HG03280 (cell line): ENCODE data around the gene PSEN2.
"Not testable (repeated sequence)": the region's sequence is repeated elsewhere in the genome, so short reads cannot be mapped to it uniquely, and the experiment has no call there.

Experiments
- ATAC-seq: cut with Tn5 transposase; IDR thresholded peaks from one replicate; pipeline ENCODE4 v1.9.1; 2021; ENCODE audit warnings: mild to moderate bottlenecking, moderate library complexity; ENCODE audit not compliant: unreplicated experiment

The PSEN2 gene

DNA sequence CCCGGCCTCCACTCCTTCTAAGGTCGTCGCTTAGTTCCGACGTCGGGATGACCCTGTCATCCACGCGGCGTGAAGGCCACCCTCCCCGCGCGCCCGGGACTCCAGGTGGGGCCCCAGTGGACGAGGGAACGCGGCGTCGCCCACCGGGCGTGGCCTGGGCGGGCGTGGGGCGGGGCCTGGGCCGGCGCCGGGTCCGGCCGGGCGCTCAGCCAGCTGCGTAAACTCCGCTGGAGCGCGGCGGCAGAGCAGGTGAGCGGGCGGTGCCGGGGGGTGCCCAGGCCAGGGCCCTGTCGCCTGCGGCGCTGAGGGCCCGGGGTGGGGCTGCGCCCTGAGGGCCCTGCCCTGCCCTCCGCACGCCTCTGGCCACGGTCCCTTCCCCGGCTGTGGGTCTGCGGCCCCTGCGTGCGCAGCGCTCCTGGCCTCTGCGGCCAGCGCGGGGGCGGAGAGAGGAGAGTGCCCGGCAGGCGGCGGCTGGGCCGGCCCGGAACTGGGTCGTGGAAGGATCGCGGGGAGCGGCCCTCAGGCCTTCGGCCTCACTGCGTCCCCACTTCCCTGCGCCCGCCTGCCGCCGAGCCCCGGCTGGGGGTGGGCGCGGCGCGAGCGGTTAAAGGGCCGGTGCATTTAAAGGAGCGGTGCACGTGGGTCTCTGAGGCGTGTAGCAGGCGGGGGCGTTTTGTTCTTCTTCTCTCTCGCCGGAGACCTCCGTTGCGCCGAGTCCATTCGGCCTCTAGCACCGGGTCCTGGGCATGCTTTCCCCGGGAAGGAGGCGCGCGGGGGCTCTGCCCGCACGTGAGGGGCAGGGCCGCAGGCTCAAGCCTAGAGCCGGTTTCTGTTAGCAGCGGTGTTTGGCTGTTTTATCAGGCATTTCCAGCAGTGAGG, at the start of gene PSEN2:
Gene PSEN2 (plus strand): TSS at position 216 of the 879 bp plus-strand sequence. CDS start 11,292 bp downstream, outside the sequence.
- ATAC-seq = peak; percentile 90

DNA sequence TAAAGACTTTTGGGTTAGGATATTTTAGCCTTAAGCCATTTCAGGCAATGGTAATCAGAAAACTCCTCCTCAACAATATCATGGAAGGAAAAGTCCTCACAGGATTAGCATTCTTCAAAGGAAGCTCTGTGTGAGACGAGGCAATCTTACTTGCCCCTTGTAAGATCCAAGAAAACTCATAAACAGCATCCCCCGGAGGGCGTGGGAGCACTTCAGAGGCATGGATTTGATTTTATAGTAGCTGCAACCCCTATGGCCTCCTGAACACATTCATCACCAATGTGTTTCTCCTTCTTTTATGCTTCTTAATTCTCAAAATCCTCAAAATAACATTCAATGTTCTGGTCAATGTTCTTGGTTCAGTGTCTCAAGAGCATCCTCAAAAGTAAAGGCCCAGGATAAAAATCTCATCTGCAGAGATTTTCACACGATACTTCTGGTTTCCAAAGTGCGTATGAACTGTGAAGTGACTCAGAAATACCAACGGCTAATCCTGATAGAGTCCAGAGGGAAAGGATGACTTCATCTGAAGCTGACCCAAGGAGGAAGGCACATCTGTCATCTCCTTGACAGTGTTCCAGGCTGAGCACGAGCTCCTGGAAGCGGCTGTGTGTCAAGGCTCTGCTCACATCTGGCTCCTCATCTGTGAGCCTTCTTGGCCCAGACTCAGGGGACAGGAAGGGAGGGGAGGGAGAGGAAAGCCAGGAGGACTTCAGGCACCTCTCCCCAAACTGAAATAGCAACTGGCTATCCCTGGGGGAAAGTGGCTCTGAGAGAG, 49.3 kb upstream of the PSEN2 start:
- no peak for ATAC-seq

DNA sequence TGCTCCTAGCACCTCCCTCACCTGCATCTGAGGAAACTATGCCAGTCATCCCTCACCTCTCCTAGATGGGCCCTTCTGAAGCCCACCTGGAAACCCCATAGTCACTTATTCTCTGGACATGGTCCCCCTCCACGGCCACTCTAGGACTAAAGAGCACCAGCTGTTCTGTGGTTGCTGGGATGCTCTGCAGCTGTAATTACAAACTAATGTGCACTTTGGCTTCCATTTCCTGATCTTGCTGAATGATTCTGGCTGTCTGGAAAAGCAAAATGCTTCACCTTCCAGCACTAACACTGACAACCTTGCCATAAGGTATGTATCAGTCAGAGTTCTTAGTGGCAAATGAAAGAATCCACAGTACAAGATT, 48.7 kb upstream of the PSEN2 start:
- ATAC-seq = no peak

DNA sequence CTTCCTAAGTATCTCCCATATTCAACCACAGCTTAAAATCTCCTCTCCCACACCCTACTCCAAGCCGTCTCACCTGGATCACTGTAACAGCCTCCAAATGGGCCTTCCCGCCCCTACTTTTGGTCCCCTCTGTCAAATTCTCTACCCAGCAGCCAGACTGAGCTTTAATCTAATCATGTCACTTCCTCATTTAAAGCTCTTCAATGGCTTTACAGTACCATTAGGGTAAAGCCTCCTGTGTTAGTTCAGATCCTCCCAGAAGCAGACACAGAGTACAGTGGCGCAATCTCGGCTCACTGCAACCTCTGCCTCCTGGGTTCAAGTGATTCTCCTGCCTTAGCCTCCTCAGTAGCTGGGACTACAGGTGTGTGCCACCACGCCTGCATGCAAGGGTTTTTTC, 46.8 kb upstream of the PSEN2 start:
- ATAC-seq = no peak

DNA sequence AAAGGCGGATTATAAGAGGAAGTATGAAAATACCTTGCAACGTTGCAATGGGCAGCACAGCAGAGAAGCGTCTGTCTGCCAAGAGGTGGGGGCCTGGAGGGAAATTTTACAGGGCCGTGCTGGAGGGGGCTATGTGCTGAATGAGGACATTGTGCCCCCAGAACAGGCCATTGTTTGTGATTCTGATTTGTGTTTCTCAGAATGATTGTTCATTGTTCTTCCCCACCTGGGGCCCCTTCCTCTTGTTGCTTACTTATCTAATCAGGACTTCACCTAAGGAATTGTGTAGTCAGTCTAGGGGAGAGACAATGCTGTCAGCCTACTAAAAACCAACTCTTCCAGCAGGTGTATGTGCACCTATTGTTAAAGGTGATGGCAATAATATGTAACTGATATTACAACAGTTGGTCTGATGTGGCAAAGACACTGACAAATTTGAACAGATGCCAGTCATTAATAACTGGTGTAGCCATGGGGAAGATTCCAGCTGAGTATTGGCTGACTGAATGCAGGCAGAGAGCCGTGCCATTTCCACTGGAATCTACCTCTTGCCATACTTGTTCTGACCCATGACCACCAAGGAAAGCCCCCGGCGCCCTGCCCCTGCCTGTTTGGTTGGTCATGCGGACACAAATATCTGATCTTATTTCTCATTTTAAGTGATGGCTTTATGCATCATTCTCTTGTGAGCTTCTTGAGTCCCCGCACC, 45.2 kb upstream of the PSEN2 start:
- ATAC-seq = no peak

DNA sequence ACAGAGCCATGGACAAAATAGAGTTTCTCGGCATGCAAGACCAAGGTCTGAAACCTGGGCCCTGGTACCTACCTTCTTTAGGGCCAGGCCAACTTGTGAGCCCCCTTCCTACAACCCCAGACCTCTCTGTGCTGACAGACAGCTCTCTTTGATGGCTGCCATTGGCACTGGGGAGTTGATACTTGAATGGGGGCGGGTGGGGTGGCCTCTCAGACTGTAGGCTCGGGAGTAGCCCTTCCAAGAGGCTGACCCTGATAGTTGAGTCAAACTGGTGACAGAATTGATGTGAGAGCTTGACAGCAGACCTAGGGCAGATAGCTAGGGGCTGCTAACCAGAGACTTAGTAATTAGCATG, 44.7 kb upstream of the PSEN2 start:
- no peak for ATAC-seq

DNA sequence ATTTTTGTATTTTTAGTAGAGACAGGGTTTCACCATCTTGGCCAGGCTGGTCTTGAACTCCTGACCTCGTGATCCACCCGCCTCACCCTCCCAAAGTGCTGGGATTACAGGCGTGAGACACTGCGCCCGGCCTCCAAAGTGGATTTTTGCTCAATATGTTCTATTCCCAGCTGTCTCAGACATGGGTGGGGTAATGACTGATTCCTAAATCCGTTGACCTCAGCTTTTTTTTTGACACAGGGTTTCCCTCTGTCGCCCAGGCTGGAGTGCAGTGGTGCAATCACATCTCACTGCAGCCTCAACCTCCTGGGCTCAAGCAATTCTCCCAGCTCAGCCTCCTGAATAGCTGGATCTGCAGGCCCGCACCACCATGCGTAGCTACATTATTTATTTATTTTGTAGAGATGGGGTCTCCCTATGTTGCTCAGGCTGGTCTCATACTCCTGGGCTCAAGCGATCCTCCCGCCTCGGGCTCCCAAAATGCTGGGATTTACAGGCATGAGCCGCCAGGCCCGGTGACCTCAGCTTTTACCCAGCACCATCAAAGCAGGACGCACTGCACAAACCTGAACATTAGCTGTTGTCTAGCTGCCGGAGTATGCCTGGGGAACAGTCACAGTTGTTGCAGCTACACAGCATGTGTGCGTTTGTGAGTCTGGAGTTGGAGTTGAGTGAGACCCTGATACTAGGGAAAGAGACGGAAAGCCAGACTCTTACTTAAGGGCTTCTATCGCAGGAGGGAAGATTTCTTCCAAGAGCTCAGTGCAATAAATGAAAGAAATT, 43.7 kb upstream of the PSEN2 start:
- ATAC-seq = no peak

DNA sequence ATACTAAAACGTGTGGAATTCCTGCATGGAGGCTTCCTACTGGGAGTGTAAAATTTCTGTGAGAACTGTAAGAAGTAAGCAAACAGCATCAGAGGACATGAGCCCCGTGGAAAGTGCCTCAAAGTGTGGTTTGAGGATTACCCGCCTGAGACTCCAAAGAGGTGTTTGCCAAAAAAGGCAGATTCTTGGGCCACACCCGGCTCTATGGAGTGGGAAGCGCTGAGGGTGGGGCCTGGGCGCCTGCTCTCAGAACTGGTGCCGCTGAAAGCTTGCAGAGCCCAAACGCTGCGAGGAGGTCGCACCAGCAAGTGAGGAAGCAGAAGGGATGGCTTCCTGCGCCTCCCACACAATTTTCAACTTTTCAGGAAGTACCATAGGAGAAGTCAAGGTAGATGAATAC, 43.0 kb upstream of the PSEN2 start:
- ATAC-seq = no peak

DNA sequence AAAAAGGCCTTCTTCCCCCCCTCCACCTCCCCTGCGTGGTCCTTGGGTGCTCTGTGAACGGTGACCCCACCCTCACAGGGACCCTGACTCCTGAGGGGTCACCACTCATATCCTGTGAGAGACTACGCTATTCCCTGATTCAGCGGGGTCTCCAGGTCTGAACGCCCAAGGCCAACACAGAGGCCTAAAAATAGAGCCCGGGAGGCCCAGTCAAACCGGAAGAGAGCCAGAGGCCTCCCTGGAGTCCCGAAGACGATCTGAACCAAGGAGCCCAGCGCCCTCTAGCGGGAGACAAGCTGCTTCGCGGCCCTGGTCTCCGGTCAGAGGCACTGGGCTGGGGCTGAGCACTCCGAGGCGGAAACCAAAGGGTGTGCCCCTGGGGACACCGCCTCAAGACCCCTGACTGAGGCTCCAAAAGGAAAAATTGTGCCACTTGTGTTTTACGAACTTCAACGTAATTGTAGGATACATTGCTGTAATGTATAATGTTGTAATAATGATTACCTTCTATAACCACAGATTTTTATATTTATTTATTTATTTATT, 42.4 kb upstream of the PSEN2 start:
- ATAC-seq = peak; percentile 97

DNA sequence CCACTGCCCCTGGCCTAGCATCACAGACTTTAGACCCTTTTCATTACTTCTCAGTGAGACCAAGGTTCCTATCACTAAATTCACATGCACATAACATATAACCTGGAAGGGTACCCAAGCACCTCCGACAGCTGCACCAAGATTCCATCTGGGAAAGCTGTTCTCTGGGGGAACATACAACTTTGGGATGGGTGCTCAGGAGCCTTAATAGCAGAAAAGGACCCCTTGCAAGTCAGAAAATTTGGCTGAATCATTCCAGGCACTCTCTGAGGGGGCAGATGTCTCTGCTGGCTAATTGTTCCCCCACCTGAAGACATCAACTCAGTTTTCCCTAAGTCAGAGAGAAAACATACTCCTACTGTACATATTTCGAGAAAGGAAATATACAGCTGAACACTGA, 41.3 kb upstream of the PSEN2 start:
- no peak for ATAC-seq

DNA sequence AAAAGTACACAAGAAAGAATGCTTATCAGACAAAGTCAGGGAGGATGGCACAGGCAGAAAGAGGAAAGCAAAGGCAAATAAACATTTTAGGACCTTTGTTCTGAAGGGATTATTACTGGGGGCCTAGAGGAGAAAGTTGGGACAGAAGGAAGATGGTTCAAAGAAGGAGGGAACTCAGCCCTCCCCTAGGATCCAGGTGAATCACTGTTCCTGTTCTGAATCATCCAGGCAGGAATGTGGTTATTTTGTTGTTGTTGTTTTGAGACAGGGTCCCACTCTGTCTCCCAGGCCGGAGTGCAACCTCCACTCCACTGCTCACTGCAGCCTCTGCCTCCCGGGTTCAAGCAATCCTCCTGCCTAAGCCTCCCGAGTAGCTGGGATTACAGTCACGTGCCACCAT, 38.5 kb upstream of the PSEN2 start:
- no peak for ATAC-seq

DNA sequence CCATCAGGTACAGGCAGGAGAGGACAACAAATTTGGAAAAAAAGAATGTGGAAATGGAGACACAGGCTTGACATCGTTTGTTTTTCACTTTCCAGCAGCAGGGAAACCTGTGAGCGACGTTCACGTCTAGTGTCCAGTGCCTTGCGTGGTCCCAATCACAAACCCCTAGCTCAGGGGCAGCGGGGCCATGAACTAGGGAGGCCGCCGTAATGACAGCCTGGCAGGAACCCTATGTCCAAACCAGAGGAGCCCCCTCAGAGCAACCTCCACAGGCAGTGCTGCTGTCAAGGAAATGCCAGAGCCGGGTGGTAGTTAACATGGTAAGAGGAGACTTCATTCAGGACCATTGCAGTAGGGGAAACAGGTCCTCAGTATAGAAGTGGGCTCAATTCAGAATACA, 37.8 kb upstream of the PSEN2 start:
- no peak for ATAC-seq

DNA sequence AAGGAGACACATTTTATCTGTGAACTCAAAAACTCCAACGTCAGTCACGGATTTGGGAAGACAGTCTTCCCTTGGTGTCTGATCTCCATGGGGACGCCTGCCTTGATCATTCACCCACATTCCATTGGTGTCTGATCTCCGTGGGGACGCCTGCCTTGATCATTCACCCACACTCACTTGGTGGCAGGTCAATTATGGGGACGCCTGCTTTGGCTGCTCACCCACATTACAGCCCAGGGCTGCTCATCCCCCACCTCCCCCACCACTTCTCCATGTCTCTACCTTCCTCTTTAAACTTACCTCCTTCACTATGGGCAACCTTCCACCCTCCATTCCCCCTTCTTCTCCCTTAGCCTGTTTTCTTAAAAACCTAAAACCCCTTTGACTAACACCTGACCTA, 36.2 kb upstream of the PSEN2 start:
- not testable (repeated sequence) for ATAC-seq

DNA sequence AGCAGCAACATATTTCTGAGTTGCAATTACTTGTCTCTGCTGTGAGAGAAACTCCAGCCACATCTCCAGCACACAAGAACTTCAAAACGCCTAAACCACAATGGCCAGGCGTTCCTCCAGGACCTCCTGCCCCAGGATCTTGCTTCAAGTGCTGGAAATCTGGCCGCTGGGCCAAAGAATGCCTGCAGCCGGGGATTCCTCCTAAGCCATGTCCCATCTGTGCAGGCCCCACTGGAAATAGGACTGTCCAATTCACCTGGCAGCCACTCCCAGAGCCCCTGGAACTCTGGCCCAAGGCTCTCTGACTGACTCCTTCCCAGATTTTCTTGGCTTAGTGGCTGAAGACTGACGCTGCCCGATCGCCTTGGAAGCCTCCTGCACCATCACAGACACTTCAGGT, 35.0 kb upstream of the PSEN2 start:
- not testable (repeated sequence) for ATAC-seq

DNA sequence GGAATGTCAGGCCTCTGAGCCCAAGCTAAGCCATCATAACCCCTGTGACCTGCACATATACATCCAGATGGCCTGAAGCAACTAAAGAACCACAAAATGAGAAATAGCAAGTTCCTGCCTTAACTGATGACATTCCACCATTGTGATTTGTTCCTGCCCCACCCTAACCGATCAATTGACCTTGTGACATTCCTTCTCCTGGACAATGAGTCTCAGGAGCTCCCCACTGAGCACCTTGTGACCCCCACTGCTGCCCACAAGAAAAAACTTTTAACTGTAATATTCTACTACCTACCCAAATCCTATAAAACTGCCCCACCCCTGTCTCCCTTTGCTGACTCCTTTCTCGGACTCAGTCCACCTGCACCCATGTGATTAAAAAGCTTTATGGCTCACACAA, 32.5 kb upstream of the PSEN2 start:
- not testable (repeated sequence) for ATAC-seq

DNA sequence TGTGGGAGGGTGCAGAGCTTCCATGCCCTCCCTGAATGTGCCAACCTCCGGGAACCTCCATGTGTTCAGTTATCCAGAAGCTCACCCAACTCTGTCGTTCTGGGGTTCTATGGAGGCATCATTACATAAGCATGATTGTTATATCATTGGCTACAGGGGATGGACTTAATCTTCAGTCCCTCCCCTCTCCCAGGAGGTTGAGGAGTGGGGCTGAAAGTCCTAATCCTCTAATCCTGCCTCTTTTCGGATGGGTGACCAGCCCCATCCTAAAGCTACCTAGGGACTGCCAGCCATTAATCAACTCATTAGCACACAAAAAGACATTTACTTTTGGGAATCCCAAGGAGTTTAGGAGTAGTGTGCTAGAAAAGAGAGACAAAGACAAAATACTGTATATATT, 32.0 kb upstream of the PSEN2 start:
- ATAC-seq = no peak

DNA sequence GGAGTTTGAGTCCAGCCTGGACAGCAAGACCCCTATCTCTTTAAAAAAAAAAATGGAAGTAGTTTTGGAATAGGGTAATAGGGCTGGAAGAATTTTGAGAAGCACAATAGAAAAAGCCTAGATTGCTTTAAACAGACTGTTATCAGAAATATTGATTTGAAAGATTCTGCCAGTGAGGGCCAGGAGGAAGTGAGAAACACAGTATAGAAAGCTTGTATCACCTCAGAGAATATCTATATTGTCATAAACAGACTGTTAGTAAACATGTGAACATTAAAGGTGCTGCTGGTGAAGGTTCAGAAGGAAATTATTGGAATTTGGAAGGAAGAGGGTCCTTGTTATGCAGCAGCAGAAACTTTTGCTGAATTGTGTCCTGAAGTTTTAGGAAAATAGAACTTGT, 24.8 kb upstream of the PSEN2 start:
- ATAC-seq = no peak

DNA sequence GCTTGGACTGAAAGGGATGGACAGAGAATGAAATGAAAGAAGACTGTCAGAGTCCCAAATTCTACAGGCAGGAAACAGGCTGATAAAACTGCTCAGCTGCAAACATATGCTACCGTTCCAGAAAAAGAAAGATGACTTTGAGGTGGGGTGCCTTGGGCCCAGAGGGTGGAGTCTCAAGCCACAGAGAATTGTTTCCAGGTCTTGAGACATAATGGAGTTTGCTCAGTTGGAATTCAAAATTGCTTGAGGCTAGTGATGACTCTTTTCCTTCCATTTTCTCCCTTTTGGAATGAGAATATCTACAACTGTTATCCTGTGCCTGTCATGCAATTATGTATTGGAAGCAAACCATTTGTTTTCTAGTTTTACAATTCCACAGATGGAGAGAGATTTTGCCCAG, 23.6 kb upstream of the PSEN2 start:
- no peak for ATAC-seq

DNA sequence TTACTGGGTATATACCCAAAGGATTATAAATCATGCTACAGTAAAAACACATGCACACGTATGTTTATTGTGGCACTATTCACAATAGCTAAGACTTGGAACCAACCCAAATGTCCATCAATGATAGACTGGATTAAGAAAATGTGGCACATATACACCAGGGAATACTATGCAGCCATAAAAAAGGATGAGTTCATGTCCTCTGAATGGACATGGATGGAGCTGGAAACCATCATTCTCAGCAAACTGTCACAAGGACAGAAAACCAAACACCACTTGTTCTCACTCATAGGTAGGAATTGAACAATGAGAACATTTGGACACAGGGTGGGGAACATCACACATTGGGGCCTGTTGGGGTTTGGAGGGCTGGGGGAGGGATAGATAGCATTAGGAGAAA, 15.9 kb upstream of the PSEN2 start:
- not testable (repeated sequence) for ATAC-seq

DNA sequence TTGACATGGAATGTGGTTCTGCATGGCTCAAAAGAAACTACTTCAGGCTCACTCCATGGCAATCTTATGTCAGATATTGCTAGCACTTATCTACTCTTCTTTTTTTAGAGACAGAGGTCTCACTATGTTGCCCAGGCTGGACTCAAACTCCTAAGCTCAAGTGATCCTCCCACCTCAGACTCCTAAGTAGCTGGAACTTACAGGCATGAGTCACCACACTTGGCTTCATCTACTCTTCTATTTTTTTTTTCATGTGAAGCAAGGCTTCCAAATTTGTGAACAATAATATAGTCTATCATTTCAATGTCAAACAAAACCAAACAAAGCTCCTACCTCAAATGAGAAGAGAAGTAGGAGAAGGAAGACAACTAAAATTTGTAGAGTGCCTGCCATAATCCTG, 7.5 kb upstream of the PSEN2 start:
- ATAC-seq = no peak

DNA sequence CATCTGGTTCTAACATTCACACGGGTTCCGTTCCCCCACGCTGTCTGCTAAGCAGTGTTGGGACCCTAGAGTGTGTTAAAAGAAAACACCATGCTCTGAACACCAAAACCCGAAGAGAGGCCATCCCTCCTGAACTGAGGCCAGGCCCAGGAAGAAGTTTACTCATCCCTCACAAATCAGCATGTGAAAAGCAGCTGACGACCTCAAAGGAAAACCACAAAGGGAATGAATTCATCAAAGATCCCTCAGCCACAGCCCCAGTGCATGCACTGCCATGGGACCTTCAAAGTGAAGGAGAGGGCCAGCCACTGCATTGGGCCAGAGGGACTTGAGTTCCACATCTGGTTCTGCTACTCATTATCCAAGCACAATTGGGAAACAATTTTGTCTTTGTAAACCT, 7.0 kb upstream of the PSEN2 start:
- no peak for ATAC-seq
